T-helper 2 cell treated with Interferon-gamma antibody and Interleukin-4, amounts not matched to agents 5 μg/mL and 100 μg/mL, for 36 hours (primary cell): Measurements from ENCODE around the gene RELL1.

Experiments
- DNase-seq: peaks from one replicate; pipeline ENCODE4 v3.0.0; 2021; ENCODE audit warnings: low spot score
- H3K27ac Mint-ChIP-seq: one replicate; pipeline ENCODE4 v1.8.0; 2021; ENCODE audit warnings: mild to moderate bottlenecking, mixed read lengths
- H3K27me3 Mint-ChIP-seq: one replicate; pipeline ENCODE4 v1.8.0; 2021; ENCODE audit warnings: low read depth, mixed read lengths
- H3K36me3 Mint-ChIP-seq: one replicate; pipeline ENCODE4 v1.8.0; 2021; ENCODE audit warnings: low read depth, mixed read lengths
- H3K4me1 Mint-ChIP-seq: one replicate; pipeline ENCODE4 v1.8.0; 2021; ENCODE audit warnings: low read depth, mixed read lengths
- H3K4me3 Mint-ChIP-seq: one replicate; pipeline ENCODE4 v1.8.0; 2022; ENCODE audit warnings: mild to moderate bottlenecking, moderate library complexity, mixed read lengths
- H3K9me3 Mint-ChIP-seq: one replicate; pipeline ENCODE4 v1.8.0; 2021; ENCODE audit warnings: mixed read lengths

RELL1 gene

GRCh38 chr4:37715889-37716402, 29.8 kb upstream of the RELL1 start:
- H3K4me3 Mint-ChIP-seq, result no peak overlapping the region
- H3K27ac Mint-ChIP-seq, result no peak overlapping the region
- no peaks in the 10 kb centered on the region for H3K36me3 Mint-ChIP-seq
- H3K9me3 Mint-ChIP-seq, result no peaks in the 10 kb centered on the region
- peaks cover 22% of the 10 kb centered on the region for H3K4me1 Mint-ChIP-seq
- H3K27me3 Mint-ChIP-seq, result peaks cover 25% of the 10 kb centered on the region
- DNase-seq, result peak; percentile 31

GRCh38 chr4:37710491-37710890, 24.3 kb upstream of the RELL1 start:
- H3K4me1 Mint-ChIP-seq, result no peaks in the 10 kb centered on the region
- no peaks in the 10 kb centered on the region for H3K9me3 Mint-ChIP-seq
- peaks cover 39% of the 10 kb centered on the region for H3K27me3 Mint-ChIP-seq
- no peak overlapping the region for H3K4me3 Mint-ChIP-seq
- no peaks in the 10 kb centered on the region for H3K36me3 Mint-ChIP-seq
- no peak overlapping the region for H3K27ac Mint-ChIP-seq
- DNase-seq, result no peak

- H3K4me3 Mint-ChIP-seq, result no peak overlapping the region
- H3K36me3 Mint-ChIP-seq, result no peaks in the 10 kb centered on the region
- no peak overlapping the region for H3K27ac Mint-ChIP-seq
- no peak for DNase-seq
- no peaks in the 10 kb centered on the region for H3K4me1 Mint-ChIP-seq
- peaks cover 29% of the 10 kb centered on the region for H3K27me3 Mint-ChIP-seq
- no peaks in the 10 kb centered on the region for H3K9me3 Mint-ChIP-seq
Measured at GRCh38 chr4:37706032-37706431, 19.9 kb upstream of the RELL1 start.

- Mint-ChIP-seq H3K4me3 (no peak overlapping the region), H3K4me1 (no peaks in the 10 kb centered on the region), H3K27ac (no peak overlapping the region), H3K9me3 (no peaks in the 10 kb centered on the region), H3K27me3 (peaks cover 29% of the 10 kb centered on the region), H3K36me3 (no peaks in the 10 kb centered on the region)
- DNase-seq, result no peak
Measured at GRCh38 chr4:37705571-37705970, 19.4 kb upstream of the RELL1 start.

GRCh38 chr4:37699868-37700481, 13.8 kb upstream of the RELL1 start:
- Mint-ChIP-seq H3K27ac (no peak overlapping the region), H3K4me3 (no peak overlapping the region), H3K27me3 (peaks cover 38% of the 10 kb centered on the region), H3K9me3 (no peaks in the 10 kb centered on the region), H3K36me3 (no peaks in the 10 kb centered on the region), H3K4me1 (no peaks in the 10 kb centered on the region)
- DNase-seq, result no peak

GRCh38 chr4:37697566-37697965, 11.4 kb upstream of the RELL1 start:
- no peak for DNase-seq
- peaks cover 2% of the 10 kb centered on the region for H3K9me3 Mint-ChIP-seq
- H3K27me3 Mint-ChIP-seq, result peaks cover 38% of the 10 kb centered on the region
- H3K27ac Mint-ChIP-seq, result no peak overlapping the region
- H3K4me1 Mint-ChIP-seq, result no peaks in the 10 kb centered on the region
- no peaks in the 10 kb centered on the region for H3K36me3 Mint-ChIP-seq
- no peak overlapping the region for H3K4me3 Mint-ChIP-seq

- no peaks in the 10 kb centered on the region for H3K4me1 Mint-ChIP-seq
- H3K4me3 Mint-ChIP-seq, result no peak overlapping the region
- DNase-seq, result no peak
- no peak overlapping the region for H3K27ac Mint-ChIP-seq
- H3K27me3 Mint-ChIP-seq, result peaks cover 25% of the 10 kb centered on the region
- H3K36me3 Mint-ChIP-seq, result no peaks in the 10 kb centered on the region
- H3K9me3 Mint-ChIP-seq, result peaks cover 4% of the 10 kb centered on the region
Measured at GRCh38 chr4:37693450-37694190, 7.4 kb upstream of the RELL1 start.

GRCh38 chr4:37693030-37693429, 6.9 kb upstream of the RELL1 start:
- Mint-ChIP-seq H3K9me3 (peaks cover 4% of the 10 kb centered on the region), H3K36me3 (no peaks in the 10 kb centered on the region)
- DNase-seq, result no peak

GRCh38 chr4:37690976-37691375, 4.8 kb upstream of the RELL1 start:
- DNase-seq, result no peak
- Mint-ChIP-seq H3K27me3 (peaks cover 15% of the 10 kb centered on the region), H3K4me1 (peaks cover 6% of the 10 kb centered on the region), H3K27ac (no peak overlapping the region), H3K9me3 (peaks cover 4% of the 10 kb centered on the region), H3K4me3 (no peak overlapping the region), H3K36me3 (no peaks in the 10 kb centered on the region)

More at GRCh38 chr4:37693030-37693429, 6.9 kb upstream of the RELL1 start:
- Mint-ChIP-seq H3K27ac (no peak overlapping the region), H3K27me3 (peaks cover 20% of the 10 kb centered on the region), H3K4me1 (no peaks in the 10 kb centered on the region), H3K4me3 (no peak overlapping the region)

GRCh38 chr4:37689353-37690095, 3.3 kb upstream of the RELL1 start:
- Mint-ChIP-seq H3K36me3 (peaks cover 10% of the 10 kb centered on the region), H3K9me3 (peaks cover 4% of the 10 kb centered on the region), H3K27ac (no peak overlapping the region), H3K27me3 (peaks cover 11% of the 10 kb centered on the region), H3K4me3 (no peak overlapping the region), H3K4me1 (peaks cover 12% of the 10 kb centered on the region)
- DNase-seq, result no peak

GRCh38 chr4:37687681-37688080, 1.5 kb upstream of the RELL1 start:
- Mint-ChIP-seq H3K4me3 (no peak overlapping the region), H3K9me3 (peaks cover 4% of the 10 kb centered on the region), H3K27me3 (peaks cover 5% of the 10 kb centered on the region), H3K4me1 (peaks cover 26% of the 10 kb centered on the region), H3K27ac (no peak overlapping the region), H3K36me3 (peaks cover 22% of the 10 kb centered on the region)
- no peak for DNase-seq

- no peaks in the 10 kb centered on the region for H3K9me3 Mint-ChIP-seq
- peak overlapping the region; percentile 85 for H3K4me3 Mint-ChIP-seq
- H3K27ac Mint-ChIP-seq, result peak overlapping the region; percentile 8
- H3K36me3 Mint-ChIP-seq, result peaks cover 25% of the 10 kb centered on the region
- H3K4me1 Mint-ChIP-seq, result peaks cover 30% of the 10 kb centered on the region
- no peak for DNase-seq
- H3K27me3 Mint-ChIP-seq, result peaks cover 3% of the 10 kb centered on the region
Measured at GRCh38 chr4:37687194-37687562, 1.0 kb upstream of the RELL1 start.

- peak; percentile 45 for DNase-seq
- H3K4me1 Mint-ChIP-seq, result peaks cover 32% of the 10 kb centered on the region
- H3K27ac Mint-ChIP-seq, result peak overlapping the region; percentile 98
- H3K27me3 Mint-ChIP-seq, result peaks cover 3% of the 10 kb centered on the region
- H3K9me3 Mint-ChIP-seq, result no peaks in the 10 kb centered on the region
- H3K36me3 Mint-ChIP-seq, result peaks cover 26% of the 10 kb centered on the region
- H3K4me3 Mint-ChIP-seq, result peak overlapping the region; percentile 97
Measured at GRCh38 chr4:37685823-37686372, 278 bp downstream of the RELL1 start.
